Astrocyte of the spinal cord (primary cell): ENCODE measurements around the gene KCNK3.
A peak's percentile ranks its signal among the peaks of the same experiment; 100 is the strongest.
"Not testable (repeated sequence)": the region's sequence is repeated elsewhere in the genome, so short reads cannot be mapped to it uniquely, and the experiment has no call there.

Experiments
- DNase-seq: peaks from one replicate; pipeline ENCODE4 v3.0.0; 2011; ENCODE audit warnings: low read depth, low spot score
- H3K4me3 ChIP-seq: 2 replicates; pipeline ENCODE4 v1.5.1; 2011; ENCODE audit warnings: low read depth, mild to moderate bottlenecking, low read length, moderate library complexity
- CTCF ChIP-seq: IDR thresholded peaks from 2 replicates; pipeline ENCODE4 v1.5.1; 2012; ENCODE audit warnings: low read depth, mild to moderate bottlenecking, low read length, inconsistent platforms
- in situ Hi-C: cut with HindIII; loops from 2 replicates; pipeline ENCODE4 v1.10.0; 2017; ENCODE audit warnings: low sequenced_read_pairs

KCNK3 gene

GRCh38 chr2:26759845-26760244 is 67.3 kb downstream of the KCNK3 start:
- no peak overlapping the region for H3K4me3 ChIP-seq
- TF ChIP-seq CTCF, result no peak
- no peak for DNase-seq
- in situ Hi-C loops, result no loop called here

- in situ Hi-C loops, DNase-seq, H3K4me3 ChIP-seq: not testable (repeated sequence)
These were observed 68.5 kb downstream of the KCNK3 start for GRCh38 chr2:26760991-26761390.

GRCh38 chr2:26763019-26763418 is 70.5 kb downstream of the KCNK3 start:
- H3K4me3 ChIP-seq, result no peak overlapping the region
- TF ChIP-seq CTCF, result no peak
- in situ Hi-C loops, result no loop called here
- no peak for DNase-seq

- DNase-seq, result peak; percentile 71
- TF ChIP-seq CTCF, result no peak
- in situ Hi-C loops, result no loop called here
These were observed 71.8 kb downstream of the KCNK3 start, which contains the start of gene SLC35F6 for GRCh38 chr2:26764078-26764887. SLC35F6 (plus strand) TSS chr2:26764284; CDS start chr2:26764350, 66 bp downstream.

GRCh38 chr2:26764906-26765305 is 72.4 kb downstream of the KCNK3 start:
- no peak for TF ChIP-seq CTCF
- in situ Hi-C loops, result no loop called here
- DNase-seq, result no peak
- peak overlapping the region; percentile 94 for H3K4me3 ChIP-seq

More at GRCh38 chr2:26764078-26764887, 71.8 kb downstream of the KCNK3 start, which contains the start of gene SLC35F6:
- H3K4me3 ChIP-seq, result peak within 1 kb of the TSS; percentile 94

GRCh38 chr2:26765475-26766200 is 73.1 kb downstream of the KCNK3 start:
- no peak for TF ChIP-seq CTCF
- no peak for DNase-seq
- peak overlapping the region; percentile 94 for H3K4me3 ChIP-seq
- in situ Hi-C loops, result no loop called here

- no peak overlapping the region for H3K4me3 ChIP-seq
These were observed 74.6 kb downstream of the KCNK3 start for GRCh38 chr2:26767129-26767528.

More at GRCh38 chr2:26767129-26767528, 74.6 kb downstream of the KCNK3 start:
- DNase-seq, result no peak
- TF ChIP-seq CTCF, result no peak
- in situ Hi-C loops, result no loop called here
